Heart right ventricle (tissue), 16 donors: ENCODE measurements around the gene MCFD2. TPM values are rescaled to one million over a fixed set of nuclear protein-coding genes. Genes with fewer than 3 reads are reported as not detected.

Experiments
- ATAC-seq, 8 donors: fragments of 200-7000 bp; cut with Tn5 transposase; one replicate each; pipeline ENCODE4 v1.9.1; 2020; ENCODE audit warnings: mild to moderate bottlenecking in 8 of 8, moderate library complexity in 8 of 8, moderate number of reproducible peaks in 1 of 8
- DNase-seq, 2 donors: peaks; one replicate each; pipeline ENCODE4 v3.0.0-alpha.2; 2020
- H3K27ac ChIP-seq, 10 donors: fragments of 200-600 bp; sonication (generic) in 2 of 10; one replicate each; pipeline versions ENCODE4 v1.5.0 to v1.8.0; 2020 to 2022; ENCODE audit warnings: mild to moderate bottlenecking in 3 of 10
- H3K27me3 ChIP-seq, 7 donors: fragments of 200-600 bp; one replicate each; pipeline ENCODE4 v1.8.0; 2021 to 2022; ENCODE audit warnings: mild to moderate bottlenecking in 2 of 7
- H3K36me3 ChIP-seq, 9 donors: fragments of 200-600 bp; sonication (generic) in 1 of 9; one replicate each; pipeline versions ENCODE4 v1.5.0 to v1.8.0; 2020 to 2022; ENCODE audit warnings: mild to moderate bottlenecking in 2 of 9
- H3K4me1 ChIP-seq, 9 donors: fragments of 200-600 bp; sonication (generic) in 1 of 9; one replicate each; pipeline versions ENCODE4 v1.5.0 to v1.8.0; 2020 to 2022; ENCODE audit warnings: mild to moderate bottlenecking in 4 of 9
- H3K4me3 ChIP-seq, 10 donors: fragments of 200-600 bp; sonication (generic) in 2 of 10; one replicate each; pipeline versions ENCODE4 v1.5.0 to v1.8.0; 2020 to 2022; ENCODE audit warnings: mild to moderate bottlenecking in 7 of 10, moderate library complexity in 2 of 10
- H3K9me3 ChIP-seq, 11 donors: fragments of 200-600 bp in 10 of 11; sonication (generic) in 2 of 11; one replicate each; pipeline versions ENCODE4 v1.5.0 to v1.8.0; 2013 to 2022; ENCODE audit warnings: mild to moderate bottlenecking in 2 of 11, control low read depth in 1 of 11, moderate library complexity in 1 of 11
- WGBS, 2 donors: extraction: QIAGEN DNeasy Blood & Tissue Kit; methylation state at CpG; one replicate each; pipeline ENCODE4 v1.1.7; 2013; ENCODE audit warnings: inconsistent platforms in 1 of 2; 5-methylcytosine and 5-hydroxymethylcytosine counted together
- intact Hi-C, 10 donors: fragments of 100-400 bp; cut with DNase I; formaldehyde crosslinking; loops; one replicate each; pipeline versions ENCODE4 v1.11.1 to v1.14.2; 2022
- polyA plus RNA-seq, 2 donors: library from polyadenylated mRNA; stranded (reverse); fragments of 200-250 nt; gene quantifications; one replicate each; pipeline ENCODE4 v1.2.3, GENCODE V29; 2013
- total RNA-seq, 10 donors: library from RNA; stranded (reverse); fragmentation: NEBNext Ultra II Directional in 3 of 10; extraction: Animal tissue kit (Norgen Biotek cat#: 25700) in 3 of 10; gene quantifications; one replicate each; pipeline versions ENCODE4 v1.2.1 to v1.2.4, GENCODE V29; 2021 to 2023
- TF ChIP-seq, protein P1 (sequence below), 9 donors: fragments of 200-600 bp; sonication (generic) in 2 of 9; IDR thresholded peaks; one replicate each; pipeline versions ENCODE4 v1.5.0 to v1.8.0; 2021 to 2022; ENCODE audit warnings: antibody characterized with exemption in 9 of 9, mild to moderate bottlenecking in 5 of 9, moderate library complexity in 1 of 9
- donor health status: Arrhythmogenic right ventricular cardiomyopathy.
- donor health status: ischemic (EF 13 %, LVEDD 7.1; RV severe dilation, severe dysfunction).
- donor health status: healthy with polysubstance abuse.
- donor health status: DM: no; HTN: yes; CAD: no.
- donor health status: DM: no; HTN: no; CAD: no.
- donor health status: ischemic (EF 25% LVEDD 6.9; RV normal size, moderate dysfunction).
- donor health status: ischemic (EF 25% LVEDD 5.7; RV mildly dilated, moderate dysfunction).
- donor health status: healthy.
- donor health status: DM: yes; HTN: yes; CAD: no.
- donor health status: Ischemic cardiomyopathy.
- donor health status: ischemic (EF 35%, LVEDD 5.7; RV mildly dilated, moderate dysfunction).
- donor health status: nonischemic (EF 11% LVEDD 7.7; RV severe dilation, severe dysfunction).
- donor health status: DM: yes; HTN: yes; CAD: no.
- donor health status: PGD.
- donor health status: ischemic (EF 29% LVEDD 5.4; RV normal size, mild dysfunction).
- donor health status: nonischemic (EF 23%, LVEDD 6.1; RV moderate dilation, normal function).

MCFD2 gene
- total and polyA plus RNA-seq, 12 donors, result 13.2 to 88.4 (median 53.2) TPM

DNA sequence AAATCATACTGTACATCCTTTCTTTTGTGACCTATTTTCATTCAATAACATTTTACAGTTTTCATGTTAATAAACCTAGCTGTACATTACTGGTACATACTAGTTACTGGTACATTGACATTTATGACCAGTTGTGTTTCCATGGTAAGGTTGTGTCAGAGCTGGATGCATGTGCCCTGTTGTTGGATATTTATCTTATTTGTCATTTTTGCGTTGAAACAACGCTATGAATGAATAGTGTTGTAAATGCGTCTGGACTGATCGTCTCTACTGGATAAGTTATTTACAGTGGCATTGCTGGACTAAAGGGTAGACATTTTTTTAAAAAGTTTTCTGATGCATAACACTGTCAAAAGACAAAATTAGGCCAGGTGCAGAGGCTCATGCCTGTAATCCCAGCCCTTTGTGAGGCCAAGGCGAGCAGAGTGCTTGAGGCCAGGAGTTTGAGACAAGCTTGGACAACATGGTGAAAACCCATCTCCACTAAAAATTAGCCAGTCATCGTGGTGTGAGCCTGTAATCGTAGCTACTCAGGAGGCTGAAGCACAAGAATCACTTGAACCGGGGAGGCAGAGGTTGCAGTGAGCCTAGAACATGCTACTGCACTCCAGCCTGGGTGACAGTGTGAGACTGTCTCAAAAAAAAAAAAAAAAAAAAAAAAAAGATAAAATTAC is 40.2 kb downstream of the MCFD2 start:
- TF ChIP-seq, protein P1, sequence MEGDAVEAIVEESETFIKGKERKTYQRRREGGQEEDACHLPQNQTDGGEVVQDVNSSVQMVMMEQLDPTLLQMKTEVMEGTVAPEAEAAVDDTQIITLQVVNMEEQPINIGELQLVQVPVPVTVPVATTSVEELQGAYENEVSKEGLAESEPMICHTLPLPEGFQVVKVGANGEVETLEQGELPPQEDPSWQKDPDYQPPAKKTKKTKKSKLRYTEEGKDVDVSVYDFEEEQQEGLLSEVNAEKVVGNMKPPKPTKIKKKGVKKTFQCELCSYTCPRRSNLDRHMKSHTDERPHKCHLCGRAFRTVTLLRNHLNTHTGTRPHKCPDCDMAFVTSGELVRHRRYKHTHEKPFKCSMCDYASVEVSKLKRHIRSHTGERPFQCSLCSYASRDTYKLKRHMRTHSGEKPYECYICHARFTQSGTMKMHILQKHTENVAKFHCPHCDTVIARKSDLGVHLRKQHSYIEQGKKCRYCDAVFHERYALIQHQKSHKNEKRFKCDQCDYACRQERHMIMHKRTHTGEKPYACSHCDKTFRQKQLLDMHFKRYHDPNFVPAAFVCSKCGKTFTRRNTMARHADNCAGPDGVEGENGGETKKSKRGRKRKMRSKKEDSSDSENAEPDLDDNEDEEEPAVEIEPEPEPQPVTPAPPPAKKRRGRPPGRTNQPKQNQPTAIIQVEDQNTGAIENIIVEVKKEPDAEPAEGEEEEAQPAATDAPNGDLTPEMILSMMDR (IDR thresholded peaks at IDR 0.05), result no peak
- intact Hi-C loops, result loop anchor here in 8 of 10 donors (1.0 to 10.0 kb wide), 6 partner anchors 25 to 223 kb away; no protein-coding TSS in a partner anchor

DNA sequence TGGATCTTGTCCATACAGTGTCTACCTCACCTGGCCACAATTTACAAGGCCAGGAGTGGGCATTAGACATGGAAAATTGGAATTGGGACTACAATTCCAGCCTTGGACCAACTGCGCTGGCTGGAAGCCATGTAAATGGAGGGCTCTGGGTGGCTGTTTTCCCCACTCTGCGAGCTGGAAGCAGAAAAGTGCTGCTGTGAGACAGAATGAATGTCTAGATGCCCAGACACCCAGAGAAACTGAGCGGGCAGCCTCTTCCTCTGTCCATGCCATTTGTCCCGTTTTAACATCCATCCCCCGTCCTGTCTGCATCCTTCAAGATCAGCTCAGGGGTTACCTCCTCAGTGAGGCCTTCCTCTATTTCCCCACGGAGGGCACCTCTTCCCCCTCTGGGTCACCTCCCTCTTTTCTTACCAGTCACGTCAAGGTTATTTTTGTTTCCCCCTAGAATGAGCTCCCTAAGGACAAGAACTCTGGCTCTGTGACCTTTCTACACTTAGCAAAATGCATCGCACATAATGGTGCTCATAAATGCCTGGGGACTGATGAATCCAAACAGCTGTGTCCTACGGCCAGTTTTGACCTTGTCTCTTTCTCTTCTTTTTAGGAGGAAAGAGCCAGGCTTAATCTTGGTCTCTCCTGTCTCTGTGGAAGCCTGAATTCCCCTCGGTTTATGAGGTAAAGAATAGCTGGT is 41.2 kb downstream of the MCFD2 start:
- ATAC-seq, result peak in 6 of 8 donors; percentile 4 to 46 (median 22)
- TF ChIP-seq, protein P1 (IDR thresholded peaks at IDR 0.05), result no peak
- H3K4me1 ChIP-seq, result peaks cover 14 to 76% (median 44%) of the 10 kb centered on the region in 9 donors

More for the DNA sequence above, 40.2 kb downstream of the MCFD2 start:
- Histone ChIP-seq H3K4me3 (no peak overlapping the region), H3K4me1 (peaks cover 14 to 66% (median 39%) of the 10 kb centered on the region in 9 donors), H3K36me3 (no peaks in the 10 kb centered on the region), H3K27me3 (no peaks in the 10 kb centered on the region), H3K27ac (peak overlapping the region in 8 of 10 donors; percentile 36 to 69 (median 64)), H3K9me3 (no peaks in the 10 kb centered on the region)
- WGBS, 2 donors, result 89 to 90% methylated on average over 8 of the region's 8 CpGs
- DNase-seq, result no peak
- ATAC-seq, result no peak

DNA sequence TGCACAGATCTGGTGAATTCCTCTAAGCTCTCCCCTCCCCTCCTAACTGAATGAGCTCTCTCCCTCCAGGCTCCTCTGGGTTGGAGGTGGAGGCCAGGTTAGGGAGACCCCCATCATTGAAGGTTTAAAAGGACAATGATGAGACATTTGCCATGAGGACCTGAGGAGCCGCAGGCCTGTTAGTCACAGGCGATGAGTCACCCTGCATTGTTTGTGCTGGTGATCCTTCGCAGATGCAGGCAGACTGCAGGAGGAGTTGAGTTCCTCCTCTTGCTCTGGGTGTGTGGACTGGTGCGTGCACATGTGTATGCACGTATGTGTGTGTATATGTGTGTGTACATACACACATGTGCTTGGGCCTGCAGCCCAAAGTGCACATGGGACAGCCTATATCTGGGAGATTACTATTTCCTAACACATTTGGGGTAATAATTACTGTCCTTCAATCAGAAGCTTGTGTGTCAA is 42.0 kb downstream of the MCFD2 start:
- 60 to 71% methylated on average over 5 of the region's 5 CpGs for WGBS, 2 donors
- Histone ChIP-seq H3K4me1 (peaks cover 18 to 75% (median 45%) of the 10 kb centered on the region in 9 donors), H3K36me3 (no peaks in the 10 kb centered on the region), H3K27ac (peak overlapping the region in 8 of 10 donors; percentile 34 to 69 (median 48)), H3K9me3 (no peaks in the 10 kb centered on the region), H3K27me3 (no peaks in the 10 kb centered on the region), H3K4me3 (no peak overlapping the region)
- peak; percentile 22 to 77 (median 65) for ATAC-seq
- peak in 1 of 2 donors; percentile 67 for DNase-seq
- TF ChIP-seq, protein P1 (IDR thresholded peaks at IDR 0.05), result no peak
- intact Hi-C loops, result loop anchor here in 6 of 10 donors (2.0 to 10.0 kb wide), 5 partner anchors 23 to 171 kb away; no protein-coding TSS in a partner anchor

More for the DNA sequence above, 41.2 kb downstream of the MCFD2 start:
- Histone ChIP-seq H3K9me3 (no peaks in the 10 kb centered on the region), H3K4me3 (no peak overlapping the region), H3K27ac (peak overlapping the region in 9 of 10 donors; percentile 36 to 69 (median 63)), H3K36me3 (no peaks in the 10 kb centered on the region), H3K27me3 (no peaks in the 10 kb centered on the region)
- intact Hi-C loops, result loop anchor here in 5 of 10 donors (2.0 to 10.0 kb wide), 4 partner anchors 24 to 172 kb away; no protein-coding TSS in a partner anchor
- WGBS, 2 donors, result 68% methylated on average over 10 of the region's 10 CpGs
- DNase-seq, result peak in 1 of 2 donors; percentile 53

- Histone ChIP-seq H3K9me3 (no peaks in the 10 kb centered on the region), H3K4me3 (no peak overlapping the region), H3K27me3 (no peaks in the 10 kb centered on the region), H3K36me3 (no peaks in the 10 kb centered on the region), H3K4me1 (peaks cover 18 to 69% (median 48%) of the 10 kb centered on the region in 9 donors), H3K27ac (peak overlapping the region in 7 of 10 donors; percentile 34 to 67 (median 42))
- TF ChIP-seq, protein P1 (IDR thresholded peaks at IDR 0.05), result no peak
- no peak for ATAC-seq
- 88 to 96% methylated on average over 4 of the region's 4 CpGs for WGBS, 2 donors
- intact Hi-C loops, result loop anchor here in 5 of 10 donors (2.0 to 10.0 kb wide), 4 partner anchors 56 to 171 kb away; no protein-coding TSS in a partner anchor
- DNase-seq, result no peak
These were observed 42.6 kb downstream of the MCFD2 start for GRCh38 chr2:46872902-46873603.
